H1 (cell line): ENCODE measurements around the gene KCNQ2. TPM values are rescaled to one million over a fixed set of nuclear protein-coding genes. Genes with fewer than 3 reads are reported as not detected.

ENCODE experiments used
- CHD2 ChIP-seq: IDR thresholded peaks from 2 replicates; pipeline ENCODE4 v1.6.1; 2012; ENCODE audit warnings: low read length, improper control_type of control experiment
- polyA plus RNA-seq, 7 experiments: library from polyadenylated mRNA; depleted of rRNA in 3 of 7; stranded (reverse) in 5 of 7; unstranded in 2 of 7; fragments of >200 nt in 5 of 7; fragments of 200-250 nt in 2 of 7; gene quantifications; 1 replicate in 5 of 7; 2 replicates in 1 of 7; 4 replicates in 1 of 7; pipeline versions ENCODE4 v1.2.1 to v1.2.3, GENCODE V29; 2011 to 2013; ENCODE audit warnings: missing spikeins in 2 of 7, mixed read lengths in 2 of 7
- total RNA-seq: library from RNA; stranded (reverse); fragmentation: NEBNext Ultra II Directional; extraction: Animal tissue kit (Norgen Biotek cat#: 25700); gene quantifications from 2 replicates; pipeline ENCODE4 v1.2.1, GENCODE V29; 2021
- TF ChIP-seq, protein P1 (sequence below), 3 experiments: IDR thresholded peaks; 1 replicate in 2 of 3; 2 replicates in 1 of 3; pipeline versions ENCODE4 v1.5.1 to v1.6.1; 2011; ENCODE audit warnings: low read length in 3 of 3, mild to moderate bottlenecking in 3 of 3, inconsistent platforms in 2 of 3, low read depth in 1 of 3, moderate library complexity in 1 of 3; ENCODE audit not compliant: insufficient read depth in 1 of 3; ENCODE audit errors: control extremely low read depth in 1 of 3

Gene KCNQ2
- total and polyA plus RNA-seq, 2 of the 8 experiments (the other 6 are each of a cell fraction or from before 2014, with no cell fraction given) = 82.6 to 243 TPM

DNA sequence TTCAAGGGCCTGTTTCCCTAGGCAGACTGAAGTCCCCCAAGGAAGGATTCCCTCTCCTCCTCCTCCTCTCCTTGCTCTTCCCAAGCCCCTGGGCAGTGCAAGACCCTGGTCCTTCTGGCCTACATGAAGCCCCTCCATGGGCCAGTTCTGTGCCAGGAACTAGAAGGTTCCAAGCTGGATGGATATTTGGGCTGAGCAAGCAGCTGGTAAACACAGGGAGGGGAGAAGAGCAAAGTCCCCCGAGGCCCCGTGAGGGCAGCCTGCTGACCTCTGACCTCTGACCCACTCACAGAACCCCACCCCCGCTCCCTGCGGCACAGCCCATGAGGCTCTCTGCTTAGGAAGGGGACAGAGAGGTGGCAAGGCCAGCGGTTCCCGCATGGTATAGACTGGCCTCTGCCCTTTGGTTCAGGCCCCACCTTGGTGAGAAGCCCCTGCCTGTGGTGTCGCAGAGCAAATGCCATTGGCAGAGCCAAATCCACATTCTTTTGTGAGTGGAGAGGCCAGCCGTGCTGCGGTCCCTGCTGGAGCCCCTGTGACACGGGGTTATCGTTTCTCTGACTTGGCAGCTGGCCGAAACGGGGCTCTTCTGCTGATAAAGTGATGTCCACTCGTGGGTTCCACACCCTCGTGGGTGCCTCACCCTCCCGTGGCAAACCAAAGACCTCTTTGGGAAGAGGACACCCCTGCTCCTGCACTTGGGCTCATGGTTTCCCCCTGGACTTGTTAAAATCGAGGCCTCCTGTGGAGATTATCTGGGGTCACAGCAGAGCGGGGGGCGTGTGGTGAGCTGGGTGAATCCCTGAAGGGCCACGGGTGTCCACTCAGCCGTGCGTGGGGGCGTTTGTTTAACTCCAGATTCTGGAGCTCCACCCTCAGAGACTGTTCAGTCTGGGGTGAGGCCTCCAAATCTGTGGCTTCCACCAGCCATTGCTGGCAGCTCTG lies 109.2 kb downstream of the KCNQ2 start (continued):
- TF ChIP-seq, protein P1, sequence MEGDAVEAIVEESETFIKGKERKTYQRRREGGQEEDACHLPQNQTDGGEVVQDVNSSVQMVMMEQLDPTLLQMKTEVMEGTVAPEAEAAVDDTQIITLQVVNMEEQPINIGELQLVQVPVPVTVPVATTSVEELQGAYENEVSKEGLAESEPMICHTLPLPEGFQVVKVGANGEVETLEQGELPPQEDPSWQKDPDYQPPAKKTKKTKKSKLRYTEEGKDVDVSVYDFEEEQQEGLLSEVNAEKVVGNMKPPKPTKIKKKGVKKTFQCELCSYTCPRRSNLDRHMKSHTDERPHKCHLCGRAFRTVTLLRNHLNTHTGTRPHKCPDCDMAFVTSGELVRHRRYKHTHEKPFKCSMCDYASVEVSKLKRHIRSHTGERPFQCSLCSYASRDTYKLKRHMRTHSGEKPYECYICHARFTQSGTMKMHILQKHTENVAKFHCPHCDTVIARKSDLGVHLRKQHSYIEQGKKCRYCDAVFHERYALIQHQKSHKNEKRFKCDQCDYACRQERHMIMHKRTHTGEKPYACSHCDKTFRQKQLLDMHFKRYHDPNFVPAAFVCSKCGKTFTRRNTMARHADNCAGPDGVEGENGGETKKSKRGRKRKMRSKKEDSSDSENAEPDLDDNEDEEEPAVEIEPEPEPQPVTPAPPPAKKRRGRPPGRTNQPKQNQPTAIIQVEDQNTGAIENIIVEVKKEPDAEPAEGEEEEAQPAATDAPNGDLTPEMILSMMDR (IDR thresholded peaks at IDR 0.05; ENCODE audit: control extremely low read depth in 1 of 3, insufficient read depth in 1 of 3, low read depth in 1 of 3, low read length in 3 of 3) = no peak
- no peak for TF ChIP-seq CHD2
